H1 (cell line): ENCODE measurements around the gene EGLN3. TPM values are rescaled to one million over a fixed set of nuclear protein-coding genes. Genes with fewer than 3 reads are reported as not detected.

Experiments
- CTCF ChIA-PET: fragments of 300-600 bp; sonication (Branson Sonifier 250); formaldehyde crosslinking; loops from one replicate; lab custom pipeline; 2021; ENCODE audit not compliant: partially characterized antibody; lab: Charles Lee
- POLR2A ChIA-PET: fragments of 300-600 bp; sonication (Branson Sonifier 250); formaldehyde crosslinking; loops from one replicate; lab custom pipeline; 2021; ENCODE audit warnings: inconsistent platforms; ENCODE audit not compliant: partially characterized antibody; lab: Charles Lee
- DNase-seq, 2 experiments: peaks; one replicate each; pipeline versions ENCODE4 v3.0.0 to v3.0.0-alpha.2; 2010 to 2022; ENCODE audit warnings: low spot score in 2 of 2, low read depth in 1 of 2, mixed read lengths in 1 of 2
- FAIRE-seq: peaks from 2 replicates; lab custom pipeline; 2011; peaks lifted over from hg19 to GRCh38; lab: Jason Lieb, UNC
- H2AFZ ChIP-seq: 2 replicates; pipeline ENCODE4 v1.8.1; 2012; ENCODE audit warnings: low read length, inconsistent platforms
- H2AK5ac ChIP-seq: 2 replicates; pipeline ENCODE4 v1.6.1; 2013; ENCODE audit warnings: low read depth, low read length
- H2BK120ac ChIP-seq: replicated peaks from 2 replicates; pipeline ENCODE3; 2013; ENCODE audit warnings: low read depth, low read length, inconsistent platforms
- H2BK12ac ChIP-seq: 2 replicates; pipeline ENCODE4 v1.6.1; 2013; ENCODE audit warnings: low read depth, low read length
- H2BK15ac ChIP-seq: 2 replicates; pipeline ENCODE4 v1.6.1; 2013; ENCODE audit warnings: low read length
- H2BK20ac ChIP-seq: 2 replicates; pipeline ENCODE4 v1.6.1; 2013; ENCODE audit warnings: low read length
- H2BK5ac ChIP-seq: 2 replicates; pipeline ENCODE4 v1.6.1; 2013; ENCODE audit warnings: low read depth, low read length
- H3K14ac ChIP-seq: 2 replicates; pipeline ENCODE4 v1.6.1; 2013; ENCODE audit warnings: inconsistent platforms; ENCODE audit not compliant: insufficient read length
- H3K18ac ChIP-seq: 2 replicates; pipeline ENCODE4 v1.6.1; 2013; ENCODE audit warnings: low read length; ENCODE audit errors: extremely low read depth
- H3K23ac ChIP-seq: 2 replicates; pipeline ENCODE4 v1.6.1; 2013; ENCODE audit warnings: inconsistent platforms; ENCODE audit not compliant: insufficient read length
- H3K23me2 ChIP-seq: 2 replicates; pipeline ENCODE4 v1.6.1; 2013; ENCODE audit warnings: low read depth, low read length
- H3K27ac ChIP-seq: 2 replicates; pipeline ENCODE4 v1.6.1; 2011; ENCODE audit warnings: low read depth, low read length, inconsistent platforms
- H3K27me3 ChIP-seq, 4 experiments: replicated peaks in 1 of 4; 1 replicate in 1 of 4; 2 replicates in 3 of 4; pipeline versions ENCODE4 v1.6.1 to v1.8.1; 2011 to 2013; ENCODE audit warnings: low read length in 3 of 4, mild to moderate bottlenecking in 3 of 4, inconsistent platforms in 2 of 4, mixed read lengths in 2 of 4, moderate library complexity in 1 of 4; ENCODE audit not compliant: control insufficient read depth in 3 of 4, insufficient read depth in 3 of 4; ENCODE audit errors: extremely low read depth in 1 of 4
- H3K36me3 ChIP-seq, 4 experiments: 2 replicates each; pipeline versions ENCODE4 v1.6.1 to v1.8.1; 2011 to 2013; ENCODE audit warnings: mild to moderate bottlenecking in 4 of 4, low read length in 3 of 4, moderate library complexity in 2 of 4, control low read depth in 1 of 4, inconsistent platforms in 1 of 4; ENCODE audit not compliant: insufficient read depth in 4 of 4, control insufficient read depth in 2 of 4
- H3K4ac ChIP-seq: replicated peaks from 2 replicates; pipeline ENCODE3; 2013; ENCODE audit warnings: low read length, low read depth, mixed read lengths, inconsistent platforms; ENCODE audit not compliant: insufficient read length
- H3K4me1 ChIP-seq, 4 experiments: replicated peaks in 1 of 4; 1 replicate in 1 of 4; 2 replicates in 3 of 4; pipeline versions ENCODE4 v1.6.1 to v1.8.1; 2011 to 2013; ENCODE audit warnings: low read length in 3 of 4, inconsistent platforms in 2 of 4, mixed read lengths in 1 of 4; ENCODE audit not compliant: insufficient read depth in 4 of 4, control insufficient read depth in 3 of 4
- H3K4me2 ChIP-seq, 2 experiments: 2 replicates each; pipeline versions ENCODE4 v1.6.1 to v1.8.1; 2011 to 2013; ENCODE audit warnings: low read depth in 2 of 2, low read length in 2 of 2, control low read depth in 1 of 2, inconsistent platforms in 1 of 2, mild to moderate bottlenecking in 1 of 2; ENCODE audit not compliant: insufficient read depth in 1 of 2
- H3K4me3 ChIP-seq, 4 experiments: fragments of 200-600, 300-600 bp in 1 of 4; sonication (generic), shearing (Covaris generic), sonication (Bioruptor Twin) in 1 of 4; 2 replicates each; pipeline versions ENCODE4 v1.5.1 to v1.8.1; 2011 to 2016; ENCODE audit warnings: low read length in 4 of 4, low read depth in 3 of 4, control low read depth in 2 of 4, inconsistent platforms in 2 of 4, mild to moderate bottlenecking in 2 of 4, mixed read lengths in 1 of 4, moderate library complexity in 1 of 4; ENCODE audit not compliant: insufficient read depth in 2 of 4; ENCODE audit errors: extremely low read depth in 1 of 4
- H3K56ac ChIP-seq: replicated peaks from 2 replicates; pipeline ENCODE3; 2013; ENCODE audit warnings: low read depth, mild to moderate bottlenecking, mixed read lengths, low read length, inconsistent platforms; ENCODE audit not compliant: insufficient read length
- H3K79me1 ChIP-seq: 2 replicates; pipeline ENCODE4 v1.6.1; 2013; ENCODE audit warnings: low read depth, low read length, control low read depth
- H3K79me2 ChIP-seq, 2 experiments: 2 replicates each; pipeline versions ENCODE4 v1.6.1 to v1.8.1; 2012 to 2013; ENCODE audit warnings: low read length in 2 of 2, mild to moderate bottlenecking in 2 of 2, inconsistent platforms in 1 of 2; ENCODE audit not compliant: insufficient read depth in 2 of 2, control insufficient read depth in 1 of 2
- H3K9ac ChIP-seq, 4 experiments: replicated peaks in 1 of 4; 1 replicate in 1 of 4; 2 replicates in 3 of 4; pipeline versions ENCODE4 v1.6.1 to v1.8.1; 2011 to 2013; ENCODE audit warnings: low read depth in 3 of 4, low read length in 3 of 4, control low read depth in 2 of 4, mild to moderate bottlenecking in 2 of 4, moderate library complexity in 2 of 4, inconsistent platforms in 1 of 4; ENCODE audit errors: extremely low read depth in 1 of 4
- H3K9me3 ChIP-seq, 2 experiments: 2 replicates each; pipeline versions ENCODE4 v1.6.1 to v1.8.1; 2012 to 2013; ENCODE audit warnings: mild to moderate bottlenecking in 2 of 2, moderate library complexity in 2 of 2, control low read depth in 1 of 2, inconsistent platforms in 1 of 2, low read depth in 1 of 2, low read length in 1 of 2, mixed read lengths in 1 of 2; ENCODE audit not compliant: insufficient read depth in 2 of 2
- H4K20me1 ChIP-seq, 2 experiments: replicated peaks in 1 of 2; 2 replicates each; pipeline versions ENCODE3 to v1.8.1; 2011 to 2013; ENCODE audit warnings: inconsistent platforms in 2 of 2, low read length in 2 of 2, mild to moderate bottlenecking in 1 of 2; ENCODE audit not compliant: insufficient read depth in 2 of 2, control insufficient read depth in 1 of 2
- H4K5ac ChIP-seq: 2 replicates; pipeline ENCODE4 v1.6.1; 2013; ENCODE audit warnings: low read length, low read depth, mixed read lengths, inconsistent platforms; ENCODE audit not compliant: insufficient read length
- H4K8ac ChIP-seq: 2 replicates; pipeline ENCODE4 v1.8.0; 2013; ENCODE audit warnings: mild to moderate bottlenecking, moderate library complexity, low read length, inconsistent platforms; ENCODE audit not compliant: insufficient read depth; ENCODE audit errors: extremely low read depth
- H4K91ac ChIP-seq: replicated peaks from 2 replicates; pipeline ENCODE3; 2013; ENCODE audit warnings: low read length, mixed read lengths, inconsistent platforms; ENCODE audit not compliant: insufficient read length
- ASH2L ChIP-seq: fragments of 200-600, 300-600 bp; sonication (generic); IDR thresholded peaks from one replicate; pipeline ENCODE4 v1.7.1; 2017; ENCODE audit warnings: low read length
- CBX8 ChIP-seq: fragments of 300-800, 300-1000 bp; sonication (generic); IDR thresholded peaks from 2 replicates; pipeline ENCODE4 v1.7.1; 2016; ENCODE audit warnings: low read depth, low read length, borderline replicate concordance
- FOSL1 ChIP-seq: IDR thresholded peaks from 2 replicates; pipeline ENCODE4 v1.6.1; 2011; ENCODE audit warnings: mild to moderate bottlenecking, low read depth, low read length, moderate library complexity; ENCODE audit not compliant: insufficient read depth
- GTF2F1 ChIP-seq: IDR thresholded peaks from 2 replicates; pipeline ENCODE4 v1.6.1; 2012; ENCODE audit warnings: low read depth, low read length, improper control_type of control experiment, borderline replicate concordance
- KDM5A ChIP-seq: fragments of 200-600 bp; IDR thresholded peaks from 2 replicates; pipeline ENCODE4 v1.7.1; 2012; ENCODE audit warnings: mild to moderate bottlenecking, low read length, inconsistent platforms, mixed read lengths
- POU5F1 ChIP-seq: IDR thresholded peaks from 2 replicates; pipeline ENCODE4 v1.6.1; 2011; ENCODE audit warnings: low read depth, mild to moderate bottlenecking, low read length, moderate library complexity
- RAD21 ChIP-seq, 2 experiments: IDR thresholded peaks in 1 of 2; conservative IDR thresholded peaks in 1 of 2; 2 replicates each; pipeline ENCODE4 v1.6.1; 2011; ENCODE audit warnings: low read depth in 2 of 2, low read length in 2 of 2, improper control_type of control experiment in 1 of 2, inconsistent platforms in 1 of 2, mild to moderate bottlenecking in 1 of 2, moderate library complexity in 1 of 2
- RFX5 ChIP-seq: IDR thresholded peaks from 2 replicates; pipeline ENCODE4 v1.6.1; 2011; ENCODE audit warnings: low read depth, low read length, improper control_type of control experiment, borderline replicate concordance
- SAP30 ChIP-seq: fragments of 300-600 bp; sonication (generic); IDR thresholded peaks from 2 replicates; pipeline ENCODE4 v1.7.1; 2012; ENCODE audit warnings: low read length, moderate library complexity, mild to moderate bottlenecking, inconsistent platforms; ENCODE audit not compliant: insufficient read depth, insufficient replicate concordance
- SIN3A ChIP-seq, 2 experiments: IDR thresholded peaks in 1 of 2; conservative IDR thresholded peaks in 1 of 2; 2 replicates each; pipeline ENCODE4 v1.6.1; 2011 to 2012; ENCODE audit warnings: low read length in 2 of 2, improper control_type of control experiment in 1 of 2, low read depth in 1 of 2, mild to moderate bottlenecking in 1 of 2
- SIRT6 ChIP-seq: IDR thresholded peaks from one replicate; pipeline ENCODE4 v1.7.1; 2012; ENCODE audit warnings: low read length, inconsistent platforms
- SIX5 ChIP-seq: IDR thresholded peaks from 2 replicates; pipeline ENCODE4 v1.6.1; 2011; ENCODE audit warnings: mild to moderate bottlenecking, low read depth, low read length
- SP4 ChIP-seq: IDR thresholded peaks from 2 replicates; pipeline ENCODE4 v1.6.1; 2012; ENCODE audit warnings: low read length, inconsistent platforms
- WGBS, 2 experiments: shearing (Covaris generic) in 1 of 2; methylation state at CpG; one replicate each; pipeline versions ENCODE4 v1.1.6 to v1.1.7; 2013 to 2015; ENCODE audit warnings: low lambda C conversion rate in 2 of 2, mixed read lengths in 2 of 2, inconsistent platforms in 1 of 2, low coverage in 1 of 2, missing lambda C conversion rate in 1 of 2; ENCODE audit not compliant: insufficient replicate concordance in 2 of 2, insufficient coverage in 1 of 2, insufficient read length in 1 of 2; ENCODE audit errors: extremely low coverage in 1 of 2, missing lambda C conversion rate in 1 of 2; 5-methylcytosine and 5-hydroxymethylcytosine counted together
- polyA plus RNA-seq, 7 experiments: library from polyadenylated mRNA; depleted of rRNA in 3 of 7; stranded (reverse) in 5 of 7; unstranded in 2 of 7; fragments of >200 nt in 5 of 7; fragments of 200-250 nt in 2 of 7; gene quantifications; 1 replicate in 5 of 7; 2 replicates in 1 of 7; 4 replicates in 1 of 7; pipeline versions ENCODE4 v1.2.1 to v1.2.3, GENCODE V29; 2011 to 2013; ENCODE audit warnings: missing spikeins in 2 of 7, mixed read lengths in 2 of 7
- total RNA-seq: library from RNA; stranded (reverse); fragmentation: NEBNext Ultra II Directional; extraction: Animal tissue kit (Norgen Biotek cat#: 25700); gene quantifications from 2 replicates; pipeline ENCODE4 v1.2.1, GENCODE V29; 2021
- TF ChIP-seq, protein P1 (sequence below): IDR thresholded peaks from 2 replicates; pipeline ENCODE4 v1.6.1; 2011; ENCODE audit warnings: low read depth, mild to moderate bottlenecking, low read length; ENCODE audit not compliant: insufficient read depth

EGLN3 gene
- total and polyA plus RNA-seq, 2 of the 8 experiments (the other 6 are each of a cell fraction or from before 2014, with no cell fraction given): 10.6 to 27.3 TPM

DNA sequence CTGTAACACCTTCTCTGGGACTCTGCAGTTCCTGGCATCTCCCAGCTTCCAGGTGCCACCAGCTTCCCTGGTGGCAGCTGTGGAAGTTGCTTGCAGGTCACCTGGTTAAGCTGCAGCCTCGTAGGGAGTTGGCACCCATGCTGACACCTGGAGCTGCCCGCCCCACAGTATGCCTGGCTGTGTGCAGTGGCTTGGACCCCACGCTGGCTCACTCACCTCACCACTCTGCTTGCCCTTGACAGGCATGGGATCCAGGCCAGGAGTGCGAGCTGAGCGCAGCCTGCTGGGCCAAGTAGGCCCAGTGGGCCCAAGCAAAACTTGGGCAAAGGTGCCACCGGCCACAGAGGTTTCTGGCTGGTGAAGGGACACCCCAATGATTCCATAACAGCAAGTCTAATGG, 48.5 kb downstream of the EGLN3 start:
- WGBS, 2 experiments: 91% methylated on average over 6 of the region's 6 CpGs; no CpG with 5 or more reads in 1 of the 2 experiments
- no peak overlapping the region for H2BK120ac ChIP-seq
- TF ChIP-seq ASH2L (no peak), SIRT6 (no peak), CBX8 (no peak), KDM5A (no peak), SIX5 (no peak), FOSL1 (no peak), RFX5 (no peak), GTF2F1 (no peak), RAD21 (IDR thresholded peaks at IDR 0.05 in 1 of 2, conservative IDR thresholded peaks at IDR 0.05 in 1 of 2; ENCODE audit: low read depth in 2 of 2, low read length in 2 of 2) (no peak), SP4 (no peak), SAP30 (no peak), POU5F1 (no peak), SIN3A (conservative IDR thresholded peaks at IDR 0.05 in 1 of 2, IDR thresholded peaks at IDR 0.05 in 1 of 2; ENCODE audit: low read depth in 1 of 2, low read length in 2 of 2) (no peak)
- TF ChIP-seq, protein P1, sequence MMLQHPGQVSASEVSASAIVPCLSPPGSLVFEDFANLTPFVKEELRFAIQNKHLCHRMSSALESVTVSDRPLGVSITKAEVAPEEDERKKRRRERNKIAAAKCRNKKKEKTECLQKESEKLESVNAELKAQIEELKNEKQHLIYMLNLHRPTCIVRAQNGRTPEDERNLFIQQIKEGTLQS: no peak

More for the DNA sequence above, 48.5 kb downstream of the EGLN3 start:
- ChIA-PET CTCF (interaction anchor here (0.6 to 2.5 kb wide), 4 partner anchors 9 to 70 kb away, joined by 3 to 12 read pairs (median 6); no protein-coding TSS in a partner anchor), POLR2A (no interaction called here)
- H3K4me3 ChIP-seq: no peak overlapping the region
- no peaks in the 10 kb centered on the region for H3K36me3 ChIP-seq
- no peak overlapping the region for H3K4me2 ChIP-seq
- no peak overlapping the region for H3K9ac ChIP-seq
- no peak overlapping the region for H2BK12ac ChIP-seq
- H2BK5ac ChIP-seq: no peak overlapping the region
- no peaks in the 10 kb centered on the region for H3K79me1 ChIP-seq
- no peak for DNase-seq
- H3K27me3 ChIP-seq: no peaks in the 10 kb centered on the region
- H3K23ac ChIP-seq: no peak overlapping the region
- no peaks in the 10 kb centered on the region; a peak in 1 of 7 replicates for H3K4me1 ChIP-seq
- H4K20me1 ChIP-seq: no peaks in the 10 kb centered on the region
- H2AFZ ChIP-seq: no peak overlapping the region
- H4K91ac ChIP-seq: no peak overlapping the region
- H3K23me2 ChIP-seq: no peaks in the 10 kb centered on the region
- H3K27ac ChIP-seq: no peak overlapping the region
- H4K8ac ChIP-seq: no peak overlapping the region
- H4K5ac ChIP-seq: no peak overlapping the region
- no peak overlapping the region for H3K14ac ChIP-seq
- H3K18ac ChIP-seq: no peak overlapping the region
- H2BK20ac ChIP-seq: no peak overlapping the region
- H2AK5ac ChIP-seq: no peak overlapping the region
- no peak overlapping the region for H2BK15ac ChIP-seq
- no peak overlapping the region for H3K56ac ChIP-seq
- no peaks in the 10 kb centered on the region for H3K79me2 ChIP-seq
- no peak overlapping the region for H3K4ac ChIP-seq
- no peak for FAIRE-seq
- H3K9me3 ChIP-seq: no peaks in the 10 kb centered on the region
